Keratinocyte (primary cell): ENCODE data around the gene ZNF664. TPM values are rescaled to one million over a fixed set of nuclear protein-coding genes. Genes with fewer than 3 reads are reported as not detected.
"Not testable (repeated sequence)": the region's sequence is repeated elsewhere in the genome, so short reads cannot be mapped to it uniquely, and the experiment has no call there.

ENCODE experiments used
- DNase-seq: peaks from one replicate; pipeline ENCODE4 v3.0.0-alpha.2; 2011; ENCODE audit warnings: low read depth, missing footprints, low spot score
- FAIRE-seq: peaks from 2 replicates; lab custom pipeline; 2011; peaks lifted over from hg19 to GRCh38; lab: Jason Lieb, UNC
- H2AFZ ChIP-seq: 2 replicates; pipeline ENCODE4 v1.6.0; 2012; ENCODE audit warnings: low read length, control low read depth, inconsistent platforms; ENCODE audit not compliant: control insufficient read depth
- H3K27ac ChIP-seq: 2 replicates; pipeline ENCODE4 v1.5.1; 2011; ENCODE audit warnings: low read length; ENCODE audit not compliant: control insufficient read depth, insufficient read depth
- H3K27me3 ChIP-seq: 3 replicates; pipeline ENCODE4 v1.6.0; 2011; ENCODE audit warnings: low read length; ENCODE audit not compliant: control insufficient read depth, insufficient read depth; ENCODE audit errors: extremely low read depth
- H3K36me3 ChIP-seq, 2 experiments: 2 replicates in 1 of 2; 3 replicates in 1 of 2; pipeline ENCODE4 v1.5.1; 2011; ENCODE audit warnings: low read length in 2 of 2, mild to moderate bottlenecking in 1 of 2; ENCODE audit not compliant: control insufficient read depth in 2 of 2, insufficient read depth in 2 of 2; ENCODE audit errors: extremely low read depth in 1 of 2
- H3K4me1 ChIP-seq: 3 replicates; pipeline ENCODE4 v1.5.1; 2011; ENCODE audit warnings: low read length; ENCODE audit not compliant: control insufficient read depth, insufficient read depth; ENCODE audit errors: extremely low read depth
- H3K4me2 ChIP-seq: 3 replicates; pipeline ENCODE4 v1.6.0; 2011; ENCODE audit warnings: low read depth, low read length; ENCODE audit not compliant: control insufficient read depth, insufficient read depth; ENCODE audit errors: extremely low read depth
- H3K4me3 ChIP-seq, 3 experiments: fragments of 200-600 bp in 1 of 3; sonication (generic) in 1 of 3; 2 replicates in 2 of 3; 3 replicates in 1 of 3; pipeline ENCODE4 v1.5.1; 2011 to 2016; ENCODE audit warnings: low read length in 3 of 3, mild to moderate bottlenecking in 3 of 3, control low read depth in 2 of 3, inconsistent platforms in 1 of 3, low read depth in 1 of 3, mixed read lengths in 1 of 3, mixed run types in 1 of 3, moderate library complexity in 1 of 3; ENCODE audit not compliant: control insufficient read depth in 2 of 3, insufficient read depth in 2 of 3; ENCODE audit errors: extremely low read depth in 1 of 3
- H3K79me2 ChIP-seq: 2 replicates; pipeline ENCODE4 v1.6.0; 2012; ENCODE audit warnings: low read length; ENCODE audit not compliant: control insufficient read depth, insufficient read depth
- H3K9ac ChIP-seq: 3 replicates; pipeline ENCODE4 v1.6.0; 2011; ENCODE audit warnings: low read length; ENCODE audit not compliant: control insufficient read depth, insufficient read depth; ENCODE audit errors: extremely low read depth
- H3K9me1 ChIP-seq: 3 replicates; pipeline ENCODE4 v1.6.0; 2011; ENCODE audit warnings: low read length; ENCODE audit not compliant: control insufficient read depth, insufficient read depth; ENCODE audit errors: extremely low read depth
- H3K9me3 ChIP-seq: 2 replicates; pipeline ENCODE4 v1.5.1; 2012; ENCODE audit warnings: low read depth, low read length; ENCODE audit not compliant: control insufficient read depth
- H4K20me1 ChIP-seq: 3 replicates; pipeline ENCODE4 v1.6.0; 2011; ENCODE audit warnings: low read length; ENCODE audit not compliant: control insufficient read depth, insufficient read depth; ENCODE audit errors: extremely low read depth
- EZH2 ChIP-seq: IDR thresholded peaks from one replicate; pipeline ENCODE4 v1.6.1; 2012; ENCODE audit warnings: inconsistent platforms, mild to moderate bottlenecking, low read length, moderate library complexity
- dilution Hi-C: fragments of 300-500 bp; cut with MboI; formaldehyde crosslinking; loops from one replicate; pipeline ENCODE4 v1.7.0; 2020; ENCODE audit warnings: low sequenced_read_pairs; ENCODE audit not compliant: extremely low pct_ligation_motif_present
- polyA plus RNA-seq, 5 experiments: library from polyadenylated mRNA; depleted of rRNA in 3 of 5; stranded (reverse) in 3 of 5; stranded (forward) in 1 of 5; unstranded in 1 of 5; fragments of >200 nt; gene quantifications; 1 replicate in 1 of 5; 2 replicates in 3 of 5; 3 replicates in 1 of 5; pipeline versions ENCODE4 v1.2.1 to v1.2.3, GENCODE V29; 2011 to 2012; ENCODE audit warnings: missing spikeins in 2 of 5, low read depth in 1 of 5, low replicate concordance in 1 of 5
- TF ChIP-seq, protein P1 (sequence below), 3 experiments: IDR thresholded peaks in 1 of 3; conservative IDR thresholded peaks in 1 of 3; optimal IDR thresholded peaks in 1 of 3; 2 replicates in 2 of 3; 3 replicates in 1 of 3; pipeline versions ENCODE3 to v1.5.1; 2011; ENCODE audit warnings: low read length in 3 of 3, mild to moderate bottlenecking in 3 of 3, moderate library complexity in 2 of 3, control low read depth in 1 of 3, inconsistent platforms in 1 of 3; ENCODE audit not compliant: insufficient read depth in 2 of 3; ENCODE audit errors: extremely low read depth in 1 of 3

ZNF664 gene
- polyA plus RNA-seq, 1 donor (not counting 4 experiments of a cell fraction or from before 2014, with no cell fraction given) = 48.7 TPM

- TF ChIP-seq, protein P1, sequence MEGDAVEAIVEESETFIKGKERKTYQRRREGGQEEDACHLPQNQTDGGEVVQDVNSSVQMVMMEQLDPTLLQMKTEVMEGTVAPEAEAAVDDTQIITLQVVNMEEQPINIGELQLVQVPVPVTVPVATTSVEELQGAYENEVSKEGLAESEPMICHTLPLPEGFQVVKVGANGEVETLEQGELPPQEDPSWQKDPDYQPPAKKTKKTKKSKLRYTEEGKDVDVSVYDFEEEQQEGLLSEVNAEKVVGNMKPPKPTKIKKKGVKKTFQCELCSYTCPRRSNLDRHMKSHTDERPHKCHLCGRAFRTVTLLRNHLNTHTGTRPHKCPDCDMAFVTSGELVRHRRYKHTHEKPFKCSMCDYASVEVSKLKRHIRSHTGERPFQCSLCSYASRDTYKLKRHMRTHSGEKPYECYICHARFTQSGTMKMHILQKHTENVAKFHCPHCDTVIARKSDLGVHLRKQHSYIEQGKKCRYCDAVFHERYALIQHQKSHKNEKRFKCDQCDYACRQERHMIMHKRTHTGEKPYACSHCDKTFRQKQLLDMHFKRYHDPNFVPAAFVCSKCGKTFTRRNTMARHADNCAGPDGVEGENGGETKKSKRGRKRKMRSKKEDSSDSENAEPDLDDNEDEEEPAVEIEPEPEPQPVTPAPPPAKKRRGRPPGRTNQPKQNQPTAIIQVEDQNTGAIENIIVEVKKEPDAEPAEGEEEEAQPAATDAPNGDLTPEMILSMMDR (optimal IDR thresholded peaks at IDR 0.05 in 1 of 3, IDR thresholded peaks at IDR 0.05 in 1 of 3, conservative IDR thresholded peaks at IDR 0.05 in 1 of 3; ENCODE audit: extremely low read depth in 1 of 3, insufficient read depth in 2 of 3, low read length in 3 of 3) = no peak
- no peak for TF ChIP-seq EZH2
- no peaks in the 10 kb centered on the region for H3K9me1 ChIP-seq
Measured at GRCh38 chr12:123946152-123946515, 26.9 kb upstream of the ZNF664 start.

DNA sequence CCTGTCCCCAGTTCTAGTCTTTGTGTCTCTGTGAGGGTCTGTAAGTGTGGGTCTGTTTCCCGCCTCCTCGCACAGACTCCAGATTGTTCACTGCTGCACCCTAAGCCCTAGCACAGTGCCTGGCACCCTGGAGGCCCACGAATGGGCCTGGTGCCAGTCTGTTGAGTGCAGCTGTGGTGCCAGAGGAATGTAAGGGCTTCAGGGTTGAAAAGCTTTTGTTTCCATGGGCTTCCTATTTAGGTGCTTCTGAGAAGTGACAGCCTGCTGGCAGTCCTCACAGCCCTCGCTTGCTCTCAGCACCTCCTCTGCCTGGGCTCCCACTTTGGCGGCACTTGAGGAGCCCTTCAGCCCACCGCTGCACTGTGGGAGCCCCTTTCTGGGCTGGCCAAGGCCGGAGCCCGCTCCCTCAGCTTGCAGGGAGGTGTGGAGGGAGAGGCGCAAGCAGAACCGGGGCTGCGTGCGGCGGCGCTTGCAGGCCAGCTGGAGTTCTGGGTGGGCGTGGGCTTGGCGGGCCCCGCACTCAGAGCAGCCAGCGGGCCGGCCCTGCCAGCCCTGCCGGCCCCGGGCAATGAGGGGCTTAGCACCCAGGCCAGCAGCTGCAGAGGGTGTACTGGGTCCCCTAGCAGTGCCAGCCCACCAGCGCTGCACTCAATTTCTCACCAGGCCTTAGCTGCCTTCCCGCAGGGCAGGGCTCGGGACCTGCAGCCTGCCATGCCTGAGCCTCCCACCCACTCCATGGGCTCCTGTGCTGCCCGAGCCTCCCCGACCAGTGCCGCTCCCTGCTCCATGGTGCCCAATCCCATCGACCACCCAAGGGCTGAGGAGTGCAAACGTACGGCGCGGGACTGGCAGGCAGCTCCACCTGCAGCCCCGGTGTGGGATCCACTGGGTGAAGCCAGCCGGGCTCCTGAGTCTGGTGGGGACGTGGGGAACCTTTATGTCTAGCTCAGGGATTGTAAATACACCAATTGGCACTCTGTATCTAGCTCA is 26.2 kb upstream of the ZNF664 start:
- H4K20me1 ChIP-seq, H2AFZ ChIP-seq, H3K27ac ChIP-seq, H3K9ac ChIP-seq, dilution Hi-C loops, H3K9me3 ChIP-seq, H3K4me2 ChIP-seq, H3K9me1 ChIP-seq, H3K79me2 ChIP-seq, H3K4me3 ChIP-seq, FAIRE-seq, DNase-seq, H3K4me1 ChIP-seq, H3K27me3 ChIP-seq: not testable (repeated sequence)
- peaks cover 0 to 11% of the 10 kb centered on the region in 2 experiments for H3K36me3 ChIP-seq

More at GRCh38 chr12:123946152-123946515, 26.9 kb upstream of the ZNF664 start:
- Histone ChIP-seq H3K27me3 (no peaks in the 10 kb centered on the region), H2AFZ (no peak overlapping the region), H3K36me3 (peaks cover 0 to 16% of the 10 kb centered on the region in 2 experiments), H3K9me3 (no peaks in the 10 kb centered on the region), H4K20me1 (peaks cover 3% of the 10 kb centered on the region), H3K9ac (no peak overlapping the region), H3K4me1 (no peaks in the 10 kb centered on the region), H3K27ac (no peak overlapping the region), H3K4me3 (no peak overlapping the region), H3K4me2 (no peak overlapping the region), H3K79me2 (no peaks in the 10 kb centered on the region)
- FAIRE-seq (no peak), DNase-seq (no peak)
- dilution Hi-C loops = no loop called here

DNA sequence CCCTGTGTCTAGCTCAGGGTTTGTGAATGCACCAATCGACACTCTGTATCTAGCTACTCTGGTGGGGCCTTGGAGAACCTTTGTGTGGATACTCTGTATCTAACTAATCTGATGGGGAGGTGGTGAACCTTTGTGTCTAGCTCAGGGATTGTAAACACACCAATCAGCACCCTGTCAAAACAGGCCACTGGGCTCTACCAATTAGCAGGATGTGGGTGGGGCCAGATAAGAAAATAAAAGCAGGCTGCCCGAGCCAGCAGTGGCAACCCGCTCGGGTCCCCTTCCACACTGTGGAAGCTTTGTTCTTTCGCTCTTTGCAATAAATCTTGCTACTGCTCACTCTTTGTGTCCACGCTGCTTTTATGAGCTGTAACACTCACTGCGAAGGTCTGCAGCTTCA is 25.5 kb upstream of the ZNF664 start:
- H3K4me3 ChIP-seq, H3K9me1 ChIP-seq, H3K9me3 ChIP-seq, FAIRE-seq, H2AFZ ChIP-seq, H3K36me3 ChIP-seq, DNase-seq, H4K20me1 ChIP-seq, H3K4me1 ChIP-seq, H3K79me2 ChIP-seq, H3K27ac ChIP-seq, H3K9ac ChIP-seq, dilution Hi-C loops, H3K4me2 ChIP-seq, H3K27me3 ChIP-seq: not testable (repeated sequence)
